Neural cell (in vitro differentiated cells): ENCODE data around the gene CHORDC1. TPM values are rescaled to one million over a fixed set of nuclear protein-coding genes. Genes with fewer than 3 reads are reported as not detected.
"Not testable (repeated sequence)": the region's sequence is repeated elsewhere in the genome, so short reads cannot be mapped to it uniquely, and the experiment has no call there.

Experiments
- H2AFZ ChIP-seq: fragments of 200-600, 300-800 bp; sonication (generic), shearing (Covaris generic); 2 replicates; pipeline ENCODE4 v1.6.0; 2014; ENCODE audit warnings: low read depth, mild to moderate bottlenecking, antibody characterized with exemption, low read length, moderate library complexity
- H3F3A ChIP-seq: fragments of 200-600 bp; shearing (Covaris generic); 2 replicates; pipeline ENCODE4 v1.6.1; 2016; ENCODE audit warnings: mild to moderate bottlenecking, moderate library complexity, mixed read lengths, antibody characterized with exemption, low read length; ENCODE audit not compliant: insufficient read depth, poor library complexity, severe bottlenecking
- H3K27ac ChIP-seq: fragments of 200-600, 300-800 bp; sonication (generic), shearing (Covaris generic); 2 replicates; pipeline ENCODE4 v1.5.1; 2014; ENCODE audit warnings: mild to moderate bottlenecking, low read length, moderate library complexity
- H3K27me3 ChIP-seq: fragments of 300-800, 200-600 bp; sonication (generic), shearing (Covaris generic); 2 replicates; pipeline ENCODE4 v1.6.0; 2014; ENCODE audit warnings: mild to moderate bottlenecking, low read depth, low read length, moderate library complexity; ENCODE audit not compliant: insufficient read depth
- H3K36me3 ChIP-seq: fragments of 300-800, 200-600 bp; sonication (generic), shearing (Covaris generic); 2 replicates; pipeline ENCODE4 v1.5.1; 2014; ENCODE audit warnings: mild to moderate bottlenecking, antibody characterized with exemption, low read length, moderate library complexity; ENCODE audit not compliant: insufficient read depth
- H3K4me2 ChIP-seq: fragments of 300-800, 200-600 bp; sonication (generic), shearing (Covaris generic); 2 replicates; pipeline ENCODE4 v1.6.0; 2014; ENCODE audit warnings: mild to moderate bottlenecking, low read length
- H3K4me3 ChIP-seq: fragments of 300-800, 200-600 bp; sonication (generic), shearing (Covaris generic); 2 replicates; pipeline ENCODE4 v1.5.1; 2014; ENCODE audit warnings: mild to moderate bottlenecking, low read length, moderate library complexity
- H3K79me2 ChIP-seq: fragments of 200-600 bp; shearing (Covaris generic); replicated peaks from 2 replicates; pipeline ENCODE4 v1.6.0; 2014; ENCODE audit warnings: mild to moderate bottlenecking, low read length, moderate library complexity; ENCODE audit not compliant: insufficient read depth
- H3K9ac ChIP-seq: fragments of 300-800, 200-600 bp; sonication (generic), shearing (Covaris generic); 2 replicates; pipeline ENCODE4 v1.6.1; 2016; ENCODE audit warnings: mild to moderate bottlenecking, low read length, mixed read lengths
- H3K9me2 ChIP-seq: fragments of 200-600 bp; shearing (Covaris generic); 2 replicates; pipeline ENCODE4 v1.6.1; 2016; ENCODE audit warnings: mild to moderate bottlenecking, low read length, mixed read lengths; ENCODE audit not compliant: insufficient read depth
- H3K9me3 ChIP-seq: fragments of 200-600, 300-800 bp; sonication (generic), shearing (Covaris generic); 2 replicates; pipeline ENCODE4 v1.6.1; 2016; ENCODE audit warnings: mild to moderate bottlenecking, mixed run types, low read length, moderate library complexity, mixed read lengths
- H4K20me1 ChIP-seq: fragments of 200-600 bp; shearing (Covaris generic); 2 replicates; pipeline ENCODE4 v1.6.1; 2016; ENCODE audit warnings: mild to moderate bottlenecking, mixed run types; ENCODE audit not compliant: insufficient read depth
- EP300 ChIP-seq: fragments of 450-650 bp; conservative IDR thresholded peaks from 2 replicates; pipeline ENCODE4 v1.6.1; 2014; ENCODE audit warnings: antibody characterized with exemption, mild to moderate bottlenecking, moderate library complexity; ENCODE audit not compliant: poor library complexity, severe bottlenecking
- EZH2 ChIP-seq: fragments of 200-600, 300-800 bp; shearing (Covaris generic), sonication (generic); IDR thresholded peaks from 2 replicates; pipeline ENCODE4 v1.6.1; 2014; ENCODE audit warnings: antibody characterized with exemption, low read length, borderline replicate concordance, mild to moderate bottlenecking; ENCODE audit not compliant: insufficient read depth, poor library complexity, severe bottlenecking
- MXI1 ChIP-seq: fragments of 450-650 bp; conservative IDR thresholded peaks from 2 replicates; pipeline ENCODE4 v1.6.1; 2014; ENCODE audit warnings: antibody characterized with exemption, mild to moderate bottlenecking; ENCODE audit not compliant: poor library complexity, severe bottlenecking
- POLR2AphosphoS5 ChIP-seq: IDR thresholded peaks from 2 replicates; pipeline ENCODE4 v1.6.1; 2012
- RAD21 ChIP-seq: fragments of 450-650 bp; conservative IDR thresholded peaks from 2 replicates; pipeline ENCODE4 v1.6.1; 2014; ENCODE audit warnings: antibody characterized with exemption, mild to moderate bottlenecking, moderate library complexity
- SMC3 ChIP-seq: fragments of 450-650 bp; conservative IDR thresholded peaks from 2 replicates; pipeline ENCODE4 v1.6.1; 2014; ENCODE audit warnings: antibody characterized with exemption, mild to moderate bottlenecking, moderate library complexity; ENCODE audit not compliant: poor library complexity
- TAF1 ChIP-seq: IDR thresholded peaks from 2 replicates; pipeline ENCODE4 v1.6.1; 2012; ENCODE audit warnings: low read depth
- polyA plus RNA-seq: library from polyadenylated mRNA; depleted of rRNA; stranded (reverse); fragments of >200 nt; gene quantifications from 2 replicates; pipeline ENCODE4 v1.2.3, GENCODE V29; 2014
- TF ChIP-seq, protein P1 (sequence below): fragments of 450-650 bp; IDR thresholded peaks from 2 replicates; pipeline ENCODE4 v1.5.1; 2014; ENCODE audit warnings: antibody characterized with exemption, mild to moderate bottlenecking, moderate library complexity; ENCODE audit not compliant: poor library complexity, severe bottlenecking
- TF ChIP-seq, protein P2 (sequence below): IDR thresholded peaks from 2 replicates; pipeline ENCODE4 v1.6.1; 2012; ENCODE audit warnings: borderline replicate concordance

The CHORDC1 gene
- polyA plus RNA-seq, 1 donor from 2014 or later: 63.9 TPM

DNA sequence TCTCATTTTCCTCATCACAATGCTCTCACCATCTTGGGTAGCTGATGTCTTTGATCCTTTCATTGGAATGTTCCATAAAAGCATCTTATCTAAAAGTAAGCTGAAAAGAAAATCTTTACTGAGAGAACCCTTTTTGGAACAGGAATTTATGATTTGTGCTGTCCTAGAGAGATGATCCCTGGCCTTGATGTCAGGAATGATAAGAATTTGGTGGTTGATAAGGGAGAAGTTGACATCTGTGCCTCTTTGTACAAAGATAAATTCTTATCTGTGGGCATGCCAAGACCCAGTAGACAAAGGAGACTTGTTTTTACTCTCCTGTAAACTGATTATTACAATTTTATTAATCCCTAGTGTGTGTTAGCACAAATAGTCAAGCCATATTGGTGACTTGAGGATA, 51.5 kb downstream of the CHORDC1 start:
- Histone ChIP-seq H3K9me2 (no peaks in the 10 kb centered on the region), H2AFZ (no peak overlapping the region), H3F3A (no peaks in the 10 kb centered on the region), H3K27ac (no peak overlapping the region), H3K4me3 (no peak overlapping the region), H3K9ac (no peak overlapping the region), H3K36me3 (no peaks in the 10 kb centered on the region), H4K20me1 (no peaks in the 10 kb centered on the region), H3K9me3 (no peaks in the 10 kb centered on the region), H3K79me2 (no peaks in the 10 kb centered on the region), H3K4me2 (no peak overlapping the region), H3K27me3 (no peaks in the 10 kb centered on the region)
- TF ChIP-seq RAD21 (no peak), TAF1 (no peak), MXI1 (no peak), EZH2 (no peak), POLR2AphosphoS5 (no peak), EP300 (no peak), SMC3 (no peak)
- TF ChIP-seq, protein P1, sequence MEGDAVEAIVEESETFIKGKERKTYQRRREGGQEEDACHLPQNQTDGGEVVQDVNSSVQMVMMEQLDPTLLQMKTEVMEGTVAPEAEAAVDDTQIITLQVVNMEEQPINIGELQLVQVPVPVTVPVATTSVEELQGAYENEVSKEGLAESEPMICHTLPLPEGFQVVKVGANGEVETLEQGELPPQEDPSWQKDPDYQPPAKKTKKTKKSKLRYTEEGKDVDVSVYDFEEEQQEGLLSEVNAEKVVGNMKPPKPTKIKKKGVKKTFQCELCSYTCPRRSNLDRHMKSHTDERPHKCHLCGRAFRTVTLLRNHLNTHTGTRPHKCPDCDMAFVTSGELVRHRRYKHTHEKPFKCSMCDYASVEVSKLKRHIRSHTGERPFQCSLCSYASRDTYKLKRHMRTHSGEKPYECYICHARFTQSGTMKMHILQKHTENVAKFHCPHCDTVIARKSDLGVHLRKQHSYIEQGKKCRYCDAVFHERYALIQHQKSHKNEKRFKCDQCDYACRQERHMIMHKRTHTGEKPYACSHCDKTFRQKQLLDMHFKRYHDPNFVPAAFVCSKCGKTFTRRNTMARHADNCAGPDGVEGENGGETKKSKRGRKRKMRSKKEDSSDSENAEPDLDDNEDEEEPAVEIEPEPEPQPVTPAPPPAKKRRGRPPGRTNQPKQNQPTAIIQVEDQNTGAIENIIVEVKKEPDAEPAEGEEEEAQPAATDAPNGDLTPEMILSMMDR: no peak
- TF ChIP-seq, protein P2, sequence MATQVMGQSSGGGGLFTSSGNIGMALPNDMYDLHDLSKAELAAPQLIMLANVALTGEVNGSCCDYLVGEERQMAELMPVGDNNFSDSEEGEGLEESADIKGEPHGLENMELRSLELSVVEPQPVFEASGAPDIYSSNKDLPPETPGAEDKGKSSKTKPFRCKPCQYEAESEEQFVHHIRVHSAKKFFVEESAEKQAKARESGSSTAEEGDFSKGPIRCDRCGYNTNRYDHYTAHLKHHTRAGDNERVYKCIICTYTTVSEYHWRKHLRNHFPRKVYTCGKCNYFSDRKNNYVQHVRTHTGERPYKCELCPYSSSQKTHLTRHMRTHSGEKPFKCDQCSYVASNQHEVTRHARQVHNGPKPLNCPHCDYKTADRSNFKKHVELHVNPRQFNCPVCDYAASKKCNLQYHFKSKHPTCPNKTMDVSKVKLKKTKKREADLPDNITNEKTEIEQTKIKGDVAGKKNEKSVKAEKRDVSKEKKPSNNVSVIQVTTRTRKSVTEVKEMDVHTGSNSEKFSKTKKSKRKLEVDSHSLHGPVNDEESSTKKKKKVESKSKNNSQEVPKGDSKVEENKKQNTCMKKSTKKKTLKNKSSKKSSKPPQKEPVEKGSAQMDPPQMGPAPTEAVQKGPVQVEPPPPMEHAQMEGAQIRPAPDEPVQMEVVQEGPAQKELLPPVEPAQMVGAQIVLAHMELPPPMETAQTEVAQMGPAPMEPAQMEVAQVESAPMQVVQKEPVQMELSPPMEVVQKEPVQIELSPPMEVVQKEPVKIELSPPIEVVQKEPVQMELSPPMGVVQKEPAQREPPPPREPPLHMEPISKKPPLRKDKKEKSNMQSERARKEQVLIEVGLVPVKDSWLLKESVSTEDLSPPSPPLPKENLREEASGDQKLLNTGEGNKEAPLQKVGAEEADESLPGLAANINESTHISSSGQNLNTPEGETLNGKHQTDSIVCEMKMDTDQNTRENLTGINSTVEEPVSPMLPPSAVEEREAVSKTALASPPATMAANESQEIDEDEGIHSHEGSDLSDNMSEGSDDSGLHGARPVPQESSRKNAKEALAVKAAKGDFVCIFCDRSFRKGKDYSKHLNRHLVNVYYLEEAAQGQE: no peak

DNA sequence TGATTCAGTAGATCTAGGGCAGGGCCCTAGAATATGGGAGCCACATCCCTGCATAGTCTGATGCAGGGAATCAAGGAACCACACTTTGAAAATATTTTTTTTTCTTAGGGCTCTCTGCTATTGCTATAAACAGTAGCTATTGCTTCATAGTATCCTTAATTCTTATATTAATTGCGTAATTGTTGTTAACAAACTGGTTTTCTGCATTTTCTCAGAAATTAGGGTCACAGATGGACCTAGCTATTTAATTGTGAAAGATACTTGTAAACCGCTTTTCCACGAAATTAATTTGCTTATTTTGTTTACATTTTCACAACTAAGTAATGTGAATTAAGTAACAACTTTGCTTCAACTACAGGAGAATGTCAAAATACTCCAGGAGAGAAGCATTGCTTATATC, 54.3 kb downstream of the CHORDC1 start:
- H3K27me3 ChIP-seq: no peaks in the 10 kb centered on the region
- no peaks in the 10 kb centered on the region for H3K9me3 ChIP-seq
- no peak for TF ChIP-seq TAF1
- TF ChIP-seq, protein P2: no peak
- TF ChIP-seq, protein P1: no peak
- no peak for TF ChIP-seq EP300
- no peak for TF ChIP-seq EZH2
- no peak for TF ChIP-seq POLR2AphosphoS5
- TF ChIP-seq RAD21: no peak
- TF ChIP-seq MXI1: no peak
- no peak for TF ChIP-seq SMC3
- H2AFZ ChIP-seq: no peak overlapping the region
- H3K4me3 ChIP-seq: no peak overlapping the region
- H3F3A ChIP-seq: no peaks in the 10 kb centered on the region
- no peaks in the 10 kb centered on the region for H3K9me2 ChIP-seq
- H3K27ac ChIP-seq: no peak overlapping the region
- no peaks in the 10 kb centered on the region for H3K79me2 ChIP-seq
- no peaks in the 10 kb centered on the region for H4K20me1 ChIP-seq
- H3K9ac ChIP-seq: no peak overlapping the region
- H3K4me2 ChIP-seq: no peak overlapping the region
- H3K36me3 ChIP-seq: no peaks in the 10 kb centered on the region

DNA sequence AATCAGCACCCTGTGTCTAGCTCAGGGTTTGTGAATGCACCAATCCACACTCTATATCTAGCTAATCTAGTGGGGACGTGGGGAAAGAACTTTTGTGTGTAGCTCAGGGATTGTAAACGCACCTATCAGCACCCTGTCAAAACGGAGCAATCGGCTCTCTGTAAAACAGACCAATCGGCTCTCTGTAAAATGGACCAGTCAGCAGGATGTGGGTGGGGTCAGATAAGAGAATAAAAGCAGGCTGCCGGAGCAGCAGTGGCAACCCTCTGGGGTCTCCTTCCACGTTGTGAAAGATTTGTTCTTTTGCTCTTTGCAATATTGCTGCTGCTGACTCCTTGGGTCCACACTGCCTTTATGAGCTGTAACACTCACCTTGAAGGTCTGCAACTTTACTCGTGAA, 55.1 kb downstream of the CHORDC1 start:
- H3K9ac ChIP-seq, H2AFZ ChIP-seq, H3K4me2 ChIP-seq, H3K79me2 ChIP-seq, H3K27ac ChIP-seq, H4K20me1 ChIP-seq, H3F3A ChIP-seq, H3K9me2 ChIP-seq, H3K36me3 ChIP-seq, H3K9me3 ChIP-seq, H3K4me3 ChIP-seq, H3K27me3 ChIP-seq: not testable (repeated sequence)
